ENCODE results near the gene LEO1. TPM values are rescaled to one million over a fixed set of nuclear protein-coding genes. Genes with fewer than 3 reads are reported as not detected.
A peak's percentile ranks its signal among the peaks of the same experiment; 100 is the strongest.

Gene LEO1
- total RNA-seq (2014; rRNA removed; shearing (Covaris generic)) = 36.7 and 48.4 TPM in 2 replicates

- peak; percentile 94 for DNase-seq (ENCODE audit: low spot score)
Measured at GRCh38 chr15:51971375-51972133, at the start of gene LEO1. Gene LEO1, minus strand, starts transcription at chr15:51971778. Its CDS starts 33 bp downstream, at chr15:51971745.

- DNase-seq (ENCODE audit: low spot score) = peak; percentile 76
Measured at GRCh38 chr15:52021128-52021671, 49.6 kb upstream of the LEO1 start.

GRCh38 chr15:52020221-52021085, 48.9 kb upstream of the LEO1 start:
- DNase-seq (ENCODE audit: low spot score) = no peak

GRCh38 chr15:52019394-52020220, 48.0 kb upstream of the LEO1 start:
- DNase-seq (ENCODE audit: low spot score) = peak; percentile 74

GRCh38 chr15:52018693-52019393, 47.3 kb upstream of the LEO1 start, which contains the start of gene MAPK6:
Gene MAPK6, plus strand, starts transcription at chr15:52019219. Its CDS starts 27,242 bp downstream, at chr15:52046461.
- peak; percentile 82 for DNase-seq (ENCODE audit: low spot score)

- no peak for DNase-seq (ENCODE audit: low spot score)
Measured at GRCh38 chr15:52018244-52018643, 46.7 kb upstream of the LEO1 start.

- DNase-seq (ENCODE audit: low spot score) = no peak
Measured at GRCh38 chr15:52016316-52016715, 44.7 kb upstream of the LEO1 start.

GRCh38 chr15:52014616-52015015, 43.0 kb upstream of the LEO1 start:
- DNase-seq (ENCODE audit: low spot score) = no peak

GRCh38 chr15:52013151-52013791, 41.7 kb upstream of the LEO1 start:
- DNase-seq (ENCODE audit: low spot score) = peak; percentile 74

- DNase-seq (ENCODE audit: low spot score) = no peak
Measured at GRCh38 chr15:52012210-52012609, 40.6 kb upstream of the LEO1 start.

- DNase-seq (ENCODE audit: low spot score) = no peak
Measured at GRCh38 chr15:52011711-52012144, 40.1 kb upstream of the LEO1 start.

GRCh38 chr15:52010633-52011595, 39.3 kb upstream of the LEO1 start:
- peak; percentile 68 for DNase-seq (ENCODE audit: low spot score)

GRCh38 chr15:52008698-52009434, 37.3 kb upstream of the LEO1 start:
- no peak for DNase-seq (ENCODE audit: low spot score)

GRCh38 chr15:52008359-52008697, 36.8 kb upstream of the LEO1 start:
- no peak for DNase-seq (ENCODE audit: low spot score)

- DNase-seq (ENCODE audit: low spot score) = no peak
Measured at GRCh38 chr15:52006702-52007340, 35.2 kb upstream of the LEO1 start.

- DNase-seq (ENCODE audit: low spot score) = no peak
Measured at GRCh38 chr15:52005748-52006701, 34.4 kb upstream of the LEO1 start.

GRCh38 chr15:52004806-52005205, 33.2 kb upstream of the LEO1 start:
- DNase-seq (ENCODE audit: low spot score) = no peak
